ENCODE results near the gene LAMA3.

Gene LAMA3

DNA sequence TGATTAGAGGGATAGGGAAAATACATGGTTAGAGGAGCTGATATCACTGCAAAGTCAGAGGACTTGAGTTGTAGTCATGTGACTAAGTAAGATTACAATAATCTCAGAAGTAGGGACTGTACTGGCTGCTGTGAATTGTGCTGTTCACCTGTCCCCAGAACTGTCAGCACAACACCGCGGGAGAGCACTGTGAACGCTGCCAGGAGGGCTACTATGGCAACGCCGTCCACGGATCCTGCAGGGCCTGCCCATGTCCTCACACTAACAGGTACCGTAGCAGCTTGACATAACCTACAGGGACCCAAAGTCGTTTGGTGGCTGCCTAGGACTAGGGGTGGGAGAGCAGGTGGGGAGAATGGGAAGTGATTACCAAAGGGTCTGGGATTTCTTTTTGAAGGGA, 192.5 kb downstream of the LAMA3 start:
- H3K36me3 ChIP-seq (ENCODE audit: control insufficient read depth in 1 of 2, insufficient read depth in 2 of 2, low read depth in 1 of 2, low read length in 2 of 2): peaks cover 3 to 20% of the 10 kb centered on the region in 2 experiments
- no peak overlapping the region for H3K4ac ChIP-seq (ENCODE audit: low read depth in 1 of 2, low read length in 2 of 2)
- no peak overlapping the region for H3K18ac ChIP-seq (ENCODE audit: low read depth in 1 of 2, low read length in 2 of 2)
- no peak overlapping the region for H2BK120ac ChIP-seq (ENCODE audit: low read depth, low read length)
- H3K4me2 ChIP-seq (ENCODE audit: low read length, poor library complexity, severe bottlenecking): no peak overlapping the region
- WGBS: 89% methylated on average over 8 of the region's 8 CpGs
- H4K91ac ChIP-seq (ENCODE audit: low read length): no peak overlapping the region
- H3K4me1 ChIP-seq (ENCODE audit: control insufficient read depth, insufficient read depth, low read depth, low read length): peaks cover 4% of the 10 kb centered on the region
- H3K27ac ChIP-seq (ENCODE audit: low read length, poor library complexity, severe bottlenecking): no peak overlapping the region
- H4K8ac ChIP-seq (ENCODE audit: low read length): no peak overlapping the region
- no peak overlapping the region for H2BK12ac ChIP-seq (ENCODE audit: low read length in 2 of 2)
- H2BK5ac ChIP-seq (ENCODE audit: low read depth, low read length, poor library complexity, severe bottlenecking): no peak overlapping the region
- no peak overlapping the region for H3K14ac ChIP-seq (ENCODE audit: low read length in 2 of 2)
- H3K23ac ChIP-seq (ENCODE audit: low read length in 2 of 2): no peak overlapping the region
- H3K79me1 ChIP-seq (replicated peaks; ENCODE audit: low read length, poor library complexity, severe bottlenecking): no peaks in the 10 kb centered on the region
- no peaks in the 10 kb centered on the region for H3K27me3 ChIP-seq (ENCODE audit: control insufficient read depth in 1 of 2, insufficient read depth in 1 of 2, low read length in 2 of 2)
- H3K4me3 ChIP-seq (ENCODE audit: insufficient read depth in 1 of 2, low read depth in 1 of 2, low read length in 2 of 2): no peak overlapping the region
- no peak overlapping the region for H2AFZ ChIP-seq (ENCODE audit: low read depth, low read length)
- H2AK5ac ChIP-seq (ENCODE audit: low read length, severe bottlenecking): no peak overlapping the region
- H3K9ac ChIP-seq (ENCODE audit: low read length): no peak overlapping the region
- no peak overlapping the region for H2BK15ac ChIP-seq (ENCODE audit: low read depth, poor library complexity, severe bottlenecking)
- no peaks in the 10 kb centered on the region for H3K9me3 ChIP-seq (ENCODE audit: control insufficient read depth, low read length)
- DNase-seq: no peak

DNA sequence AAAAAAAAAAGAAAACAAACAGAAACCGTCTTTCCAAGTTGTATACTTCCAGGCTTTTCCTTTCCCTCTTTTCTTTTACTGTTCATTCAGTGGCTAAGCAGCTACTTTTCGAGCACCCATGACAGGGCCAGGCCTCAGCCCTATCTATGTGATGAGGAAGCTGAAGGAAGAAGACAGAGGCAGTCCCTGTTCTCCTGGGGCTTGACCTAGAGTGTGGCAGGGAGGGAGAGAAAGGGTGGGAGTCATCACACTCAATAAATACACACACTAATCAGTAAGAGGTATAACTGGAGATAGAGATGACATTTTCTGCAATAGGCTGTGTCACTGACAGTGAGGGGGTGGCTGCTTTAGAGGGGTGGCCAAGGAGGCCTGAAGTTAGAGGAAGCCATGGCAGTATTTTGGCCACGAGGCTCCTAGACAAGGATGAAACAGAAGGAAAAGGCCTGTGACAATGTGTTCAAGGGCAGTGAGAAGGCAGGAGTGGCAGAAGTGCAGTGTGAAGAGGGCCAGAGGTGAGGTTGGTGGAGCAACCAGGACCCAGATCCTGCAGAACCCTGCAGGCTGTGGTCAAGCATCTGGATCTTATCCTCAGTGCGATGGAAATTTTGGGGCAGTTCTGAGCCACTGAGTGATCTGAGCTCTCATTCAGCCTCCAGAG, 193.5 kb downstream of the LAMA3 start:
- no peak overlapping the region for H2AFZ ChIP-seq (ENCODE audit: low read depth, low read length)
- H2BK120ac ChIP-seq (ENCODE audit: low read depth, low read length): no peak overlapping the region
- no peak overlapping the region for H2BK5ac ChIP-seq (ENCODE audit: low read depth, low read length, poor library complexity, severe bottlenecking)
- 90% methylated on average over 2 of the region's 4 CpGs for WGBS
- no peak for DNase-seq
- no peaks in the 10 kb centered on the region for H3K79me1 ChIP-seq (replicated peaks; ENCODE audit: low read length, poor library complexity, severe bottlenecking)
- H2BK15ac ChIP-seq (ENCODE audit: low read depth, poor library complexity, severe bottlenecking): no peak overlapping the region
- H3K23ac ChIP-seq (ENCODE audit: low read length in 2 of 2): no peak overlapping the region
- H4K8ac ChIP-seq (ENCODE audit: low read length): no peak overlapping the region
- no peaks in the 10 kb centered on the region for H3K27me3 ChIP-seq (ENCODE audit: control insufficient read depth in 1 of 2, insufficient read depth in 1 of 2, low read length in 2 of 2)
- H3K14ac ChIP-seq (ENCODE audit: low read length in 2 of 2): no peak overlapping the region
- H3K27ac ChIP-seq (ENCODE audit: low read length, poor library complexity, severe bottlenecking): no peak overlapping the region
- H3K4me1 ChIP-seq (ENCODE audit: control insufficient read depth, insufficient read depth, low read depth, low read length): peaks cover 4% of the 10 kb centered on the region
- H3K4me2 ChIP-seq (ENCODE audit: low read length, poor library complexity, severe bottlenecking): no peak overlapping the region
- H2BK12ac ChIP-seq (ENCODE audit: low read length in 2 of 2): peak overlapping the region in 1 of 2 experiments; percentile 7
- peak overlapping the region in 1 of 2 experiments; percentile 50 for H3K18ac ChIP-seq (ENCODE audit: low read depth in 1 of 2, low read length in 2 of 2)
- peak overlapping the region; percentile 84 for H3K9ac ChIP-seq (ENCODE audit: low read length)
- H3K4ac ChIP-seq (ENCODE audit: low read depth in 1 of 2, low read length in 2 of 2): no peak overlapping the region
- no peak overlapping the region for H2AK5ac ChIP-seq (ENCODE audit: low read length, severe bottlenecking)
- no peaks in the 10 kb centered on the region for H3K9me3 ChIP-seq (ENCODE audit: control insufficient read depth, low read length)
- H4K91ac ChIP-seq (ENCODE audit: low read length): no peak overlapping the region
- H3K36me3 ChIP-seq (ENCODE audit: control insufficient read depth in 1 of 2, insufficient read depth in 2 of 2, low read depth in 1 of 2, low read length in 2 of 2): peaks cover 3 to 16% of the 10 kb centered on the region in 2 experiments
- H3K4me3 ChIP-seq (ENCODE audit: insufficient read depth in 1 of 2, low read depth in 1 of 2, low read length in 2 of 2): no peak overlapping the region

DNA sequence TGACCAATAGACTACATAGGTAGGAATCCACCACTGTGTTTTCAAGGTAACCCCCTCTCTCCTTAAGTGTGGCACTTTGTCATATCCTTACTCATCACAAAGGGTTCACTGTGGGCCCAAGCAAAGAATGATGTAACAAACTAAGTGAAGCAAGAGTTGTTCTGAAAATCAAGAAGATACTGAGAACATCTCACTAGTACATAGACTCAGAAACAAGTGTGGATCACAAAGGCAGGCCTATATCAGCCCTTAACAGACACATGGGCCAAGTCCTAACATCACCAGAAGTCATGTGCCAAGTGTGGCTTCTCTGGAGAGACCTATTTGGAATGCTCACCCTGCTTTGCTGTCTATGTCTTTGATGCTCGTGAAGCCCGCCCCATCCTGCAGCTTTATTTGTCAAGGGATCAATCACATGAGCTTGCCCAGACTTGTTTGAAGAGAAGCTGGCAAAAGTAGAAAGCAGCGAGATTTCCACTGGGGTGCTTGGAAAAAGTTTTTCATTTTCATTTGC, 194.1 kb downstream of the LAMA3 start:
- Histone ChIP-seq H3K9me3 (ENCODE audit: control insufficient read depth, low read length) (no peaks in the 10 kb centered on the region), H3K18ac (ENCODE audit: low read depth in 1 of 2, low read length in 2 of 2) (no peak overlapping the region), H2BK15ac (ENCODE audit: low read depth, poor library complexity, severe bottlenecking) (no peak overlapping the region), H3K14ac (ENCODE audit: low read length in 2 of 2) (no peak overlapping the region), H2AFZ (ENCODE audit: low read depth, low read length) (no peak overlapping the region), H2BK120ac (ENCODE audit: low read depth, low read length) (no peak overlapping the region), H3K36me3 (ENCODE audit: control insufficient read depth in 1 of 2, insufficient read depth in 2 of 2, low read depth in 1 of 2, low read length in 2 of 2) (peaks cover 3 to 15% of the 10 kb centered on the region in 2 experiments), H4K91ac (ENCODE audit: low read length) (no peak overlapping the region), H3K9ac (ENCODE audit: low read length) (peak overlapping the region; percentile 84), H3K4me1 (ENCODE audit: control insufficient read depth, insufficient read depth, low read depth, low read length) (peaks cover 4% of the 10 kb centered on the region), H4K8ac (ENCODE audit: low read length) (no peak overlapping the region), H3K4me3 (ENCODE audit: insufficient read depth in 1 of 2, low read depth in 1 of 2, low read length in 2 of 2) (no peak overlapping the region), H3K4ac (ENCODE audit: low read depth in 1 of 2, low read length in 2 of 2) (no peak overlapping the region), H3K4me2 (ENCODE audit: low read length, poor library complexity, severe bottlenecking) (no peak overlapping the region), H2BK5ac (ENCODE audit: low read depth, low read length, poor library complexity, severe bottlenecking) (no peak overlapping the region), H2BK12ac (ENCODE audit: low read length in 2 of 2) (no peak overlapping the region), H3K27me3 (ENCODE audit: control insufficient read depth in 1 of 2, insufficient read depth in 1 of 2, low read length in 2 of 2) (no peaks in the 10 kb centered on the region), H2AK5ac (ENCODE audit: low read length, severe bottlenecking) (no peak overlapping the region), H3K23ac (ENCODE audit: low read length in 2 of 2) (no peak overlapping the region), H3K27ac (ENCODE audit: low read length, poor library complexity, severe bottlenecking) (no peak overlapping the region), H3K79me1 (replicated peaks; ENCODE audit: low read length, poor library complexity, severe bottlenecking) (no peaks in the 10 kb centered on the region)
- DNase-seq: no peak
- 91% methylated on average over 3 of the region's 3 CpGs for WGBS

DNA sequence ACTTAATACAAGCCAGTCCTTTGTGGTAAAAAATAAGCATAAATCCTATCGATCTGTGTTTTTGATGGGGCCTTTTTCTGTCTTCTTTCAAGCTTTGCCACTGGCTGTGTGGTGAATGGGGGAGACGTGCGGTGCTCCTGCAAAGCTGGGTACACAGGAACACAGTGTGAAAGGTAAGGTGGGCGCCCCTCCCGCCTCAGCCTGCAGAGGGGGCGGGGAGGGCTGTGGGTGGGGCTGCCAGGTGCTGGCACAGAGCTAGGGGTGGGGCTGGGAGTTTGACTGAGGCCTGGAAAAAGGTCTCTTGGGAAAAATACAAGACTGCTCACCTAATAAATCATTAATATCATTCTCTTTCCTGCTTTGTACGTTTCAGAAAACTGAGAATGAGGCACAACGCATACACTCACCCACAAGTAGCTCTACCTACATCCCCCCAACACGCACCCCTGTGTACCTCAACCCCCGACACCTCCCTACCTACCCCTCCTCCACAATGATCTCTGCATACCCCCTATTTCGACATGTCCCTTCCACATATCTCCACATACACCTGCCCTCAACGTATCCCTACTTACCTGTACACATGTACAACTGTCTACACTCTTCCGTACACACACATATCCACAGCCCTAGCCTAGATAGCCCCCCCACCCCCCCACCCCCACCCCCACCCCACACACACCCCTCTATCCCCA, 195.6 kb downstream of the LAMA3 start:
- H2BK5ac ChIP-seq (ENCODE audit: low read depth, low read length, poor library complexity, severe bottlenecking): no peak overlapping the region
- H3K27ac ChIP-seq (ENCODE audit: low read length, poor library complexity, severe bottlenecking): no peak overlapping the region
- no peak overlapping the region for H3K18ac ChIP-seq (ENCODE audit: low read depth in 1 of 2, low read length in 2 of 2)
- H2BK15ac ChIP-seq (ENCODE audit: low read depth, poor library complexity, severe bottlenecking): no peak overlapping the region
- H3K4me3 ChIP-seq (ENCODE audit: insufficient read depth in 1 of 2, low read depth in 1 of 2, low read length in 2 of 2): no peak overlapping the region
- H4K8ac ChIP-seq (ENCODE audit: low read length): no peak overlapping the region
- no peak overlapping the region for H2AK5ac ChIP-seq (ENCODE audit: low read length, severe bottlenecking)
- H2BK12ac ChIP-seq (ENCODE audit: low read length in 2 of 2): no peak overlapping the region
- 78% methylated on average over 9 of the region's 13 CpGs for WGBS
- no peak overlapping the region for H4K91ac ChIP-seq (ENCODE audit: low read length)
- peaks cover 4% of the 10 kb centered on the region for H3K4me1 ChIP-seq (ENCODE audit: control insufficient read depth, insufficient read depth, low read depth, low read length)
- H3K4ac ChIP-seq (ENCODE audit: low read depth in 1 of 2, low read length in 2 of 2): peak overlapping the region in 1 of 2 experiments; percentile 30
- H2BK120ac ChIP-seq (ENCODE audit: low read depth, low read length): no peak overlapping the region
- no peak overlapping the region for H3K4me2 ChIP-seq (ENCODE audit: low read length, poor library complexity, severe bottlenecking)
- no peak overlapping the region for H3K14ac ChIP-seq (ENCODE audit: low read length in 2 of 2)
- H3K79me1 ChIP-seq (replicated peaks; ENCODE audit: low read length, poor library complexity, severe bottlenecking): no peaks in the 10 kb centered on the region
- H3K36me3 ChIP-seq (ENCODE audit: control insufficient read depth in 1 of 2, insufficient read depth in 2 of 2, low read depth in 1 of 2, low read length in 2 of 2): peaks cover 3 to 5% of the 10 kb centered on the region in 2 experiments
- no peaks in the 10 kb centered on the region for H3K27me3 ChIP-seq (ENCODE audit: control insufficient read depth in 1 of 2, insufficient read depth in 1 of 2, low read length in 2 of 2)
- no peak overlapping the region for H2AFZ ChIP-seq (ENCODE audit: low read depth, low read length)
- DNase-seq: no peak
- peak overlapping the region; percentile 84 for H3K9ac ChIP-seq (ENCODE audit: low read length)
- H3K9me3 ChIP-seq (ENCODE audit: control insufficient read depth, low read length): no peaks in the 10 kb centered on the region
- no peak overlapping the region for H3K23ac ChIP-seq (ENCODE audit: low read length in 2 of 2)
